ENCODE measurements around the gene TAF7.

GRCh38 chr5:141363952-141364660, 43.5 kb upstream of the TAF7 start, which contains the start of gene PCDHGA5:
- TF ChIP-seq ZBTB33 (IDR thresholded peaks at IDR 0.05; ENCODE audit: extremely low read depth, insufficient replicate concordance, low read length) = no peak
- TF ChIP-seq, protein P1, sequence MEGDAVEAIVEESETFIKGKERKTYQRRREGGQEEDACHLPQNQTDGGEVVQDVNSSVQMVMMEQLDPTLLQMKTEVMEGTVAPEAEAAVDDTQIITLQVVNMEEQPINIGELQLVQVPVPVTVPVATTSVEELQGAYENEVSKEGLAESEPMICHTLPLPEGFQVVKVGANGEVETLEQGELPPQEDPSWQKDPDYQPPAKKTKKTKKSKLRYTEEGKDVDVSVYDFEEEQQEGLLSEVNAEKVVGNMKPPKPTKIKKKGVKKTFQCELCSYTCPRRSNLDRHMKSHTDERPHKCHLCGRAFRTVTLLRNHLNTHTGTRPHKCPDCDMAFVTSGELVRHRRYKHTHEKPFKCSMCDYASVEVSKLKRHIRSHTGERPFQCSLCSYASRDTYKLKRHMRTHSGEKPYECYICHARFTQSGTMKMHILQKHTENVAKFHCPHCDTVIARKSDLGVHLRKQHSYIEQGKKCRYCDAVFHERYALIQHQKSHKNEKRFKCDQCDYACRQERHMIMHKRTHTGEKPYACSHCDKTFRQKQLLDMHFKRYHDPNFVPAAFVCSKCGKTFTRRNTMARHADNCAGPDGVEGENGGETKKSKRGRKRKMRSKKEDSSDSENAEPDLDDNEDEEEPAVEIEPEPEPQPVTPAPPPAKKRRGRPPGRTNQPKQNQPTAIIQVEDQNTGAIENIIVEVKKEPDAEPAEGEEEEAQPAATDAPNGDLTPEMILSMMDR (IDR thresholded peaks at IDR 0.05 in 2 of 3, conservative IDR thresholded peaks at IDR 0.05 in 1 of 3; ENCODE audit: borderline replicate concordance in 1 of 3, insufficient read depth in 1 of 3, low read depth in 2 of 3, low read length in 2 of 3) = no peak
- TF ChIP-seq RAD21 (IDR thresholded peaks at IDR 0.05; ENCODE audit: low read depth) = no peak
- no peak for TF ChIP-seq POLR2A (IDR thresholded peaks at IDR 0.05; ENCODE audit: borderline replicate concordance, extremely low read depth, insufficient read depth, insufficient read length)
- no peak for TF ChIP-seq EZH2 (IDR thresholded peaks at IDR 0.05)
- TF ChIP-seq, protein P2, sequence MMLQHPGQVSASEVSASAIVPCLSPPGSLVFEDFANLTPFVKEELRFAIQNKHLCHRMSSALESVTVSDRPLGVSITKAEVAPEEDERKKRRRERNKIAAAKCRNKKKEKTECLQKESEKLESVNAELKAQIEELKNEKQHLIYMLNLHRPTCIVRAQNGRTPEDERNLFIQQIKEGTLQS (IDR thresholded peaks at IDR 0.05) = no peak
- TF ChIP-seq, protein P3, sequence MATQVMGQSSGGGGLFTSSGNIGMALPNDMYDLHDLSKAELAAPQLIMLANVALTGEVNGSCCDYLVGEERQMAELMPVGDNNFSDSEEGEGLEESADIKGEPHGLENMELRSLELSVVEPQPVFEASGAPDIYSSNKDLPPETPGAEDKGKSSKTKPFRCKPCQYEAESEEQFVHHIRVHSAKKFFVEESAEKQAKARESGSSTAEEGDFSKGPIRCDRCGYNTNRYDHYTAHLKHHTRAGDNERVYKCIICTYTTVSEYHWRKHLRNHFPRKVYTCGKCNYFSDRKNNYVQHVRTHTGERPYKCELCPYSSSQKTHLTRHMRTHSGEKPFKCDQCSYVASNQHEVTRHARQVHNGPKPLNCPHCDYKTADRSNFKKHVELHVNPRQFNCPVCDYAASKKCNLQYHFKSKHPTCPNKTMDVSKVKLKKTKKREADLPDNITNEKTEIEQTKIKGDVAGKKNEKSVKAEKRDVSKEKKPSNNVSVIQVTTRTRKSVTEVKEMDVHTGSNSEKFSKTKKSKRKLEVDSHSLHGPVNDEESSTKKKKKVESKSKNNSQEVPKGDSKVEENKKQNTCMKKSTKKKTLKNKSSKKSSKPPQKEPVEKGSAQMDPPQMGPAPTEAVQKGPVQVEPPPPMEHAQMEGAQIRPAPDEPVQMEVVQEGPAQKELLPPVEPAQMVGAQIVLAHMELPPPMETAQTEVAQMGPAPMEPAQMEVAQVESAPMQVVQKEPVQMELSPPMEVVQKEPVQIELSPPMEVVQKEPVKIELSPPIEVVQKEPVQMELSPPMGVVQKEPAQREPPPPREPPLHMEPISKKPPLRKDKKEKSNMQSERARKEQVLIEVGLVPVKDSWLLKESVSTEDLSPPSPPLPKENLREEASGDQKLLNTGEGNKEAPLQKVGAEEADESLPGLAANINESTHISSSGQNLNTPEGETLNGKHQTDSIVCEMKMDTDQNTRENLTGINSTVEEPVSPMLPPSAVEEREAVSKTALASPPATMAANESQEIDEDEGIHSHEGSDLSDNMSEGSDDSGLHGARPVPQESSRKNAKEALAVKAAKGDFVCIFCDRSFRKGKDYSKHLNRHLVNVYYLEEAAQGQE (IDR thresholded peaks at IDR 0.05; ENCODE audit: low read depth) = no peak
- TF ChIP-seq CEBPB (IDR thresholded peaks at IDR 0.05; ENCODE audit: low read depth) = no peak
- TF ChIP-seq EZH2phosphoT487 (IDR thresholded peaks at IDR 0.05; ENCODE audit: borderline replicate concordance) = no peak
- no peak for TF ChIP-seq YY1 (IDR thresholded peaks at IDR 0.05; ENCODE audit: extremely low read depth, insufficient replicate concordance, low read depth, low read length)
- no peak for TF ChIP-seq ELF1 (IDR thresholded peaks at IDR 0.05; ENCODE audit: borderline replicate concordance, low read depth)
- no peak for TF ChIP-seq TCF7L2 (IDR thresholded peaks at IDR 0.05; ENCODE audit: borderline replicate concordance, extremely low read depth, insufficient read depth, insufficient read length)
- no peak for TF ChIP-seq EGR1 (IDR thresholded peaks at IDR 0.05; ENCODE audit: low read depth)
- no peak for TF ChIP-seq POLR2AphosphoS5 (IDR thresholded peaks at IDR 0.05; ENCODE audit: low read depth, low read length)
